ENCODE results near the gene PEAK1.
"Not testable (repeated sequence)": the region's sequence is repeated elsewhere in the genome, so short reads cannot be mapped to it uniquely, and the experiment has no call there.

The PEAK1 gene

DNA sequence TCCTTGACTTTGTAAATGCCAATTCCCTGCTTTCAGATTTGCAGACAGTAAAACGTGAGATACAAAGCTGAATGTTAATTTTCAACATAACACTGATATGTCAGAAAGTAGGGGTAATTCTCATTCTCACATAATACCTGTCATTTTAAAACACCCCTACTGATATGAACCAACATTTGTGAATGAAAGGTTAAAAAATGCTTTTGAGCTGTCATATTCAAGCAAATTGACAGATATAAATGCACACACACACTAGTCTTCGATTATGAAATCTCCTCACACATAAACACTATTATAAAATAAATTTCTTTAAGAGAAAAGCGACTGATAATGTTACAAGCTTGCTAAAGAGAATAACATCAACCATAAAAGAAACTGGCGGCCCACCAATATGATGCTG, 128.8 kb downstream of the PEAK1 start:
- DNase-seq = no peak

DNA sequence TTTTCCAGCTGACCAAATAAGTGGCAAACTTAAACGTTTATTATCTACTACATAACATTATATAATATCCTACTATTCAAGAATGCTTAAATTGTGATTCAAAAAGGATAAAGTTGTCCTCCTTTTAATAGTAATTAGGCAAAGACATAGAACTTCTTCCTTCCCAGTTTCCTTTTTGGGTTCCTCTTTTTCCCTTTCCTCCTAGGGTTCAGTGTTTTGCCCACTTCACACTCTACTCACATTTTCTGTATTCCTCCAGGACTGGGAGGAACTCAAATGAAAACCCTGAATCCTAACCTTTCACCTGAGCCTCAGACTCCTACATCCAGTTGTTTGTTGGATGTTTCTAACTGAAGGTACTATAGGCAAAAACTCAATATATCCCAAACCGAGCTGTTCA, 132.5 kb downstream of the PEAK1 start:
- no peak for DNase-seq

DNA sequence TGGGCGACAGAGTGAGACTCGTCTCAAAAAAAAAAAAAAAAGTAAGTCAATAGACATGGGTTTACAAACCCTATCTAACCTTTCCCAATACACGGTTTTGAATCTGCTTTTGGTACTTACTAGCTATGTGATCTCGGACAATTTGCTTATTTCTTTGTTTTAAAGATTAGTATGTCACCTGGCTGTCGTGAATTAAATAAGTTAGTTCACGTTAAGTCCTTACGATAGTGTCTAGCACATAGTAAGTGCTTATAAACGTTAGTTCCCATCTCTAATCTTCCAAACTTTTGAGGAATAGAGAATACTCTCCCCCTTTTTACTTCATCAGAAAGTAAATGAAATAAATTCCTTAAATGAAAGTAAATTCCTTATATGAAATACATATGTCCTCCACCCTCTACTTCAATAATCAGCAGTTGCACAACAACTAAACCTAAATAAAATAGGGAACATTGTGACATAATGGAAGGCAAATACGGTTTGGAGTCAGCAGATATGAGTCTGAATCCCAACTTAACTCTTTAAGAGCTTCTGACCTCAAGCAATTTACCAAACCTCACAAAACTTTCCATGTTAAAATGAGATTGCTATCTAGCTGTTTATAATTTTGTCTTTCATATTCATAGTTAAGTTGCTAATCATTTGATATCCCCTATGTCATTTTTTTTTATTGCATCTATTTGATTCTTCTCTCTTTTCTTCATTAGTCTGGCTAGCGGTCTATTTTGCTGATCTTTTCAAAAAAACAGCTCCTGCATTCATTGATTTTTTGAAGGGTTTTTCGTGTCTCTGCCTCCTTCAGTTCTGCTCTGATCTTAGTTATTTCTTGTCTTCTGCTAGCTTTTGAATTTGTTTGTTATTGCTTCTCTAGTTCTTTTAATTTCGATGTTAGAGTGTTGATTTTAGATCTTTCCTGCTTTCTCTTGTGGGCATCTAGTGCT, 134.6 kb downstream of the PEAK1 start:
- DNase-seq = no peak

DNA sequence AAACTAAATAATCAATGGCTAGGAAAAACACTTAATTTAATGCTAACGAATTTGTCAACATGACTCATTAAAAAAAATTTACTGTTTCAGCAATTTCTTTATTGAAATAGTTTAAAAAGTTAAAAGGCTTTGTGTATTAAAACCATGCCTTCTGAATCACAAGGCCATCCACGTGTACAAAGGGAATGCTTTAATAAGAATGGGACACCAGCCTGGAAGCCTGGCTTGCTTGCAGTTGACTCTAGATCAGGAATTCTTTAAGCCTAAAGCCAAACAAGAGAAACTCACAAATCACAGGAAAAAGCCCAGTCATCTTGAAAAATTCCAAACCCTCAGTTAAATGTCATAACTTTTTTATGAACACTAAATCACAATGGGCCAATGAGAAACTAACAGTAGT, 137.6 kb downstream of the PEAK1 start:
- DNase-seq = no peak

DNA sequence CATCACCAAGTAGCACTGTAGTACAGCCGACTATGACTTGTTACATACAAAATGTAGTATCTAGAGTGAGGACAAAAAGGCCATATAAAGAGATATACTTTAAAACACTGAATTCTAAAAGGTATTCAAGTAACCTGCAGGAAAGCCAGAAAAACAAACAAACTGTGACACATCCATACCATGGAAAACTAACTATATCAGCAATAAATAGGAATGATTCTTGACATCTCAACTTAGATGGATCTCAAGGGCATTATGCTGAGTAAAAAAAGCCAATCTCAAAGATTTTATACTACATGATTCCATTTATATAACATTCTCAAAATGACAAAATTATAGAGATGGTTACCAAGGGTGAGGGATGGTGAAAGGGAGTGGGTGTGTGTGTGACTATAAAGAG, 143.0 kb downstream of the PEAK1 start:
- DNase-seq = no peak

DNA sequence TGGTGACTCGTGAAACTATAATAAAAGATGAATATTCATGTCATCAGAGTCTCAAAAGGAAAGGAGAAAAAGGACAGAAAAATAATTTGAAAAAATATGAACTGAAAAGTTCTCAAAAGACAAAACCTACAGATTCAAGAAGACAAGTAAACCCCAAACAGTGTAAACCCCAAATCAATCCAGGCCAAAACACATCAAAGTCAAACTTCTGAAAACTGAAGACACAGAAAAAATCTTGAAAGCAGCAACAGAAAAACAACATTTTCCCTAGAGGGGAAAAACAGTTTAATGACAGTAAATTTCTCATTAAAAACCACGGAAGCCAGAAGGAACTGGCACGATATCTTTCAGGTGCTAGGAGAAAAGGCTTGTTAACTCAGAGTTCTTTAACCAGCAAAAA, 143.8 kb downstream of the PEAK1 start:
- no peak for DNase-seq

DNA sequence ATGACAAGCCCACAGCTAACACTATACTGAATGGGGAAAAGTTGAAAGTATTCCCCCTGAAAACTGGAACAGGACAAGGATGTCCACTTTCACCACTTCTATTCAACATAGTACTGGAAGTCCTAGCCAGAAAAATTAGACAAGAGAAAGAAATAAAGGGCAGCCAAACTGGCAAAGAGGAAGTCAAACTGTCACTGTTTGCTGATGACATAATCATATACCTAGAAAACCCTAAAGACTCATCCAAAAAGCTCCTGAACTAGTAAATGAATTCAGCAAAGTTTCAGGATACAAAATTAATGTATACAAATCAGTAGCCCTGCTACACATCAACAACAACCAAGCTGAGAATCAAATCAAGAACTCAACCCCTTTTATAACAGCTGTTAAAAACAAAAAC, 146.8 kb downstream of the PEAK1 start:
- DNase-seq = not testable (repeated sequence)

DNA sequence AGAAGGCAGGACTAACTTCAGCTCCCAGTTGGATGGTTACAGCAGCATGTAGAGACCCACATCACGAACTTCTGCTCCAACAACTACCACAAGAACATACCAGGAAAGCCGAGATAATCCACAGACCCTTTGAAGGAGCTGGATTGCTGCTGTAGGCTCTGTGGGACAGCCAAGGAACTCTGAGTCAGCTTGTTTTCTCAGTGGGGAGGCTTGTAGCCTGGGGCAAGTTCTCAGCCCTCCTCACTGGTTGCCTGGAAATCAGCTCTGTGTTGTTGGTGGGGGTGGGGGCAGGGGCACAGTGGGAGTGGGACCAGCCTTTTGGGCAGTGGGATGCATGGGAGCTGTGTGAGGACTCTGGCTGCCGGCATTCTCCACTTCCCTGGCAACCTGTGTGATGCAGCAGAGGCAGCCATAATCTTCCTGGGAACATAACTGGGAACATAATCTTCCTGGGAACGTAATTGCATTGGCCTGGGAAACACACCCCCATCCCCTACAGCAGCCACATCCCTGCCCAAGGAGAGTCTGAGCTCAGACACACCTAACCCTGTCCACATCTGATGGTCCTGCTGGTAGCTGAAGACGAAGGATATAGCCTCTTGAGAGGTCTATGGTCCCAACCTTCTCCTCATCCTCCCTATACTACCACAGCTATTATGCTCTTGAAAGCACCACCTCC, 153.1 kb downstream of the PEAK1 start:
- DNase-seq = no peak

DNA sequence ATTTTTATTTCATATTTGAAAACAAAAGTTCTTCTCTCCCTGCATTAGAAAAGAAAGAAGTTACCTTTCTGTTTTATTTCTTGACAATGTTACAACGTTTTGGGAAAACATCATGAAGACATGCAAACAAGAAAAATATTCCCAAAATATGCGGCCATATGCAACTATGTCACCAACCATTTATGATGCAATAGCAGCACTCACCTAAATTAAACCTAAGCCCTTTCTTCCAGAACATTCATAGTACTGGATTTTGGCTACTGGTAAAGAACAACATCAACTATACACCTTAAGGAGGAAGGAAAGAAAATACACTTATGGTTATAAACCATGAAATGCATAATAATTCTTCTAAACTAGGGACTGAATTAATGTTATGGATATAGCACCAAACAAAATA, 164.5 kb downstream of the PEAK1 start:
- DNase-seq = no peak

DNA sequence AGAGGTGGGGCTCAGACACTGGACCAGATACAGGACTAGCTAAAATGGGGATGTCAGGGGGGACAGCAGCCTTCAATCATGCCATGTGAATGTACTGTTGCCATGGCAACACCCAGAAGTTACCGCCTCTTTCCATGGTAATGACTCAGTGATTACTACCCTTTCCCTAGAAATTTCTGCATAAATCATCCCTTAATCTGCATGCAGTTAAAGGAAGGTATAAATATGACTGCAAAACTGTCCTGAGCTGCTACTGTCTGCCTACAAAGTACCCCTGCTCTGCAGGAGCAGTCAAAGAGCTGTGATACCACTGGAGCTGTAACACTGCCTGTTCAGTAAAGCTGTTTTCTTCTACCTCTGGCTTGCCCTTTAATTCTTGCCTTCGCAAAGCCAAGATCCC, 168.2 kb downstream of the PEAK1 start:
- DNase-seq = no peak

DNA sequence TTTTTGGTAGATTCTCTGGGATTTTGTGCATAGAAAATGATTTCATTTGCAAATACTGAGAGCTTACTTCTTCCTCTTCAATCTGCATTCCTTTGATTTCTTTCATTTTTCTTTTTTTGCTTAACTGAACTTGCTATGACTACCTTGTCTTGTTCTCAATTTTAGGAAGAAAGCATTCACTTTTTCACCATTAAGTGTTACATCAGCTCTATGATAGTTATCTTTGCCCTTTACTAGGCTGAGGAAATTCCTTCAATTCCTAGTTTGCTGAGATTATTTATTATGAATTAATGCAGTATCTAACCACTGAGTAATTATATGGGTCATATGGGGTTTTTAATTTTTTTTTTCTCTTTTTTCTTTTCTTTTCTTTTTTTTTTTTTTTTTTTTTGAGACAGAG, 172.8 kb downstream of the PEAK1 start:
- no peak for DNase-seq

DNA sequence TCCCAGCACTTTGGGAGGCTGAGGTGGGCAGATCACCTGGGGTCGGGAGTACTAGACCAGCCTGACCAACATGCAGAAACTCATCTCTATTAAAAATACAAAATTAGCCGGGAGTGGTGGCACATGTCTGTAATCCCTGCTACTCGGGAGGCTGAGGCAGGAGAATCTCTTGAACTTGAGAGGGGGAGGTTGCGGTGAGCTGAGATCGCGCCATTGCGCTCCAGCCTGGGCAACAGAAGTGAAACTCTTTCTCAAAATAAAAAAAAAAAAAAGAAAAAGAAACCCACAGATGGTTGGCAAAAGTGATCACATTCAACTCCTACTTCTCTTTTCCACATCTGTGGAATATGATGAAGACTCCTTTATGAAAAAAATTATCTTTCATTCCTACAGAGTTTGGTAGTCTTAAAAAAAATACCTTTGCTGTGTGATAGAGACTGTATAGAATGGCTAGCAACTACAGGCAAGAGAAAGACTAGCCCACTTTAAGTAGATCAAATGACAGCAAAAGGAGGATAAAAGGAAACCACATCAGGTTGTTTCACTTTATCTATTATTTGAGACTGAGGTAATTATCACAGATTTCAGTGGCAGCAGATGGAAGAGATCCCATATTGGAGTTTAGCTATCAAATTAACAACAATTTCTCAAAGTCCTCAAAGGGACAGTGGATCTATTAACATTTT, 176.0 kb downstream of the PEAK1 start:
- DNase-seq = no peak

DNA sequence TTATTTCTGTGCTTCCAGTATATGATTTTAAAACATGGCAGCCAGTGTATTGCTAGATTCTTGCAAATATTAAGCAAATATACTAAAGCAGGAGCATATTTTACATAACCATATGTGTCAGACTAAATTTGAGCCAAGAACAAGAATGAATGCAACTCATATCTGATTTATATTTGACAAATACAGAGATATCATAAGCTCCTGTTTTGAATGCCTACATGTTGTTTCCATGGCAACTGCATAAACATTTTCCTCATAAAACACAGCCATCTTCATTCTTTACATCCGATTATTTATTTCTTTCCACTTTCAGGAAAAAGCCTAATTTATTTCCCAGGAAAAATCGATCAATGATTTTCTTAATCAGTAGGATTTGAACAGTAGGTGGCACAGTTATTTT, 176.8 kb downstream of the PEAK1 start:
- DNase-seq = no peak

DNA sequence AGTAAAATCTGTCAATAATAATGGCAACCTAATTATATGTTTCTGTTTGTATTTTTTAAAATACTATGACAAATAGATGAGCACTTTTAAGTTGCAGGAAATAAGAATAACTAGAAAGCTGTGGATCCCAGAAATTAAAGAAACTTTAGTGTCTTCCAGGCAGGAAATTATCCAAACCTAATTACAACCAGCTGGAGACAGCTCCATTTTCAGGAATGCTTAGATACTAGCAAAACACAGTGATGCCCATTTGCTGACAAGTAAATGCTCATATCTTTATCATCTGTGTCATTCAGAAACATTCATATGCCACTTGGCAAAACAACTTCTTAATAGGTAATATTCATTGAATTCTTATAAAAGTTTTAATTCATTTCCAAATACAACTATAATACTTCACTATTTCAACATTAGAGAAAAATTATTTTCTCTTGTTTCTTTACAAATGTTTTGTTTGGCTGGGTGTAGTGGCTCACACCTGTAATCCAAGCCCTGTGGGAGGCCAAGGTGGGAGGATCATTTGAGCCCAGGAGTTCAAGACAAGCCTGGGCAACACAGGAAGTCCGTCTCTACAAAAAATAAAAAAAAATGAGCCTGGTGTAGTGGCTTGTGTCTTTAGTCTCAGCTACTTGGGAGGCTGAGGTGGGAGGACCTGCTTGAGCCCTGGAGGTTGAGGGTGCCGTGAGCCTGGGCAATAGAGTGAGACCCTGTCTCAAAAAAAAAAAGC, 179.9 kb downstream of the PEAK1 start:
- DNase-seq = no peak

DNA sequence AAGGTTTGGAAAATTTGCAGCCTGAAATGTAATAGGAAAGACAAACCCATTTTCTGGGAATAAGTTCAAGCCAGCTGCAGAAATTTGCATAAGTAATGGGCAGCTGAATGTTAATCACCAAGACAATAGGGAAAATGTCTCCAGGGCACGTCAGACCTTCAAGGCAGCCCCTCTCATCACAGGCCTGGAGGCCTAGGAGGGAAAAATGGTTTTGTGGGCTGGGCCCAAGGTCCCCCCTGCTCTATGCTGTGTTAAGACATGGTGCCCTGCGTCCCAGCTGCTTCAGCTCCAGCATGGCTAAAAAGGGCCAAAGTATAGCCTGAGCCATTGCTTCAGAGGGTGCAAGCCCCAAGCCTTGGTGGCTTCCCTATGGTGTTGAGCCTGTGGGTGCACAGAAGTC, 184.3 kb downstream of the PEAK1 start:
- DNase-seq = no peak

DNA sequence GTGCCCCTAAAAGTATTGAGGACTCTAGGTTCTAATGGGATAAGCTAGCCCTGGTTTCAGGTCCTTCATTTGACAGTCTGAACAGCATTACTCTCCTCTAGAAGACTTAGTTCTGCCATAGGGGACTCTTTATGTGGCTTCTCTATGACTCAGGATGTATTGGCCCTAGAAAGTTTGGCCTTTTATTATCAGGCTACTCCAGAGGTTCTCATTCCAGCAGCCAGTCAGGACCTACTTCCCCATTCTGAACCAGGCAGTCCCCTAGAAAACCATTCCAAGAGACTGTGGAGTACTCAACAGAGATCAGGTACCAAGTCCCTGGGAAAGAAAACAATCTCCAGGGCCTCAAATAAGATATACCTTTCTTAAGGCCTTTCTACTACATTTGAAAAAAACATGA, 191.1 kb downstream of the PEAK1 start:
- no peak for DNase-seq

DNA sequence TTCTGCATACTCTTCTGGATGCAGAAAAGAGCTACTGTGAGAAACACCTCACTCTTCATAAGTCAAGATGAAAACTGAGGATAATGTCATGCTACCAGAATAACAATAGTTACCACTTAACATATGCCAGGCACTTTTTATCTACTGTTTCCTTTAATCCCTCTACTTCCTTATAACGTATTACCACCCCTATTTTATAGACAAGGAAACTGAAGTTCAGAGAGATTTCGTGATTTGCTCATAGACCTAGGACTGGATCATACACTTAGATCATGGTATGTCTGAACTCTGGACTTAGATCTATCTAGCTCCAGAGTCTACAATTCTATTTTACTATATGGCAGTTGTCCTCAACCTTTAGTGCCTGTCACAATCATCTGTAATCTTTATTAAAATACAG, 193.3 kb downstream of the PEAK1 start:
- DNase-seq = no peak

DNA sequence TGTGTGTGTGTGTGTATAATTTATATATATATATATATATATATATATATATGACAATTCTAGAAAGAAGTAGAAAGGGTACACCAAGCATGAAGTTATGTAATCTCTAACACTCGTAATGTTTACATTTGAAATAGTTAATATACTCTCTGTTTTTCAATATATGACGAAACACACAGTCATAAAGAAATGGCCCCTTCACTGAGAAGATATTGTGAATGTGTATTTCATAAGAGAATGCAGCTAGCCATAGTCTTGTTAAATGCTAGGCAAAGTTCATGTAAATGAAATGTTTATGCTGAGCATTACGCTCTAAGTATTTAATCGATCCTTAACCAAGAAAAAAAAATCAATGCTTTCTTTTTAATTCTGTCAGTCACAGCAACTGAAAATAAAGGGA, 194.3 kb downstream of the PEAK1 start:
- DNase-seq = no peak

DNA sequence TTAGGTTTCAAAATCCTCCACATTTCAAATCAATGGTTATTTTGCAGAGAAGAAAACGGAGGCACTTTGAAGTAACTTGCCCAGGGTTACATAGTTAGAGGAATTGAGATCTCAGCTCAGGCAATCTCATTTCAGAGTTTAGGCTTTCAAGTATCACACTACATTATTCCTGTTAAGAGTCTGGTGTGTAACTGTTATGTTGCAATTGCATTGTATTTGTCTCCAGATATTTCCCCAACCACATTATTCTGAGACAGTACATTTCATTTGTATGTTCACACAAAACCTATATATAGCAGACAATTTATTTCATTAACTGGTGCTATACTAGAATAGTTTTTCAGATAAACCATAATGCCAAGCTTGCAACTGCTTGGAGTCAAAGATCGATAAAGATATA, 194.8 kb downstream of the PEAK1 start:
- DNase-seq = no peak

DNA sequence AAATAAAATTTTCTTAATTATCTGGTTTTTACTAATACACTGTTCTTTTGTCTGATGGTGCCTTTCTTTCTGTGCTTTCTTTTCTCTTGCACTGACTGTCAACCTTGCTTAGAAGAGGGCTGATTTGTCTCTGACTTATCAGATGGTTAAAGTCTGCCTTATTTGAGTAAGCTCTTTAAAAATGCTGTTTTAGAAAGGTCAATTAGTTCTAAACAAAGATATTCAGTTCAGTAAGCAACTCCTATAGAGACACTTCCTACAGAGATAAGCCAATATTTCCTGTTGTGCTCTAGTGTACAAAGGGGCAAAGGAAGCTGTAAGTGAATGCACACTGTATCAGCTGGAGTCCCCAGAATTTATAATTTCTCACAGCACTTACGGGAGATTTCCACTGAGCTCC, 195.6 kb downstream of the PEAK1 start:
- no peak for DNase-seq

DNA sequence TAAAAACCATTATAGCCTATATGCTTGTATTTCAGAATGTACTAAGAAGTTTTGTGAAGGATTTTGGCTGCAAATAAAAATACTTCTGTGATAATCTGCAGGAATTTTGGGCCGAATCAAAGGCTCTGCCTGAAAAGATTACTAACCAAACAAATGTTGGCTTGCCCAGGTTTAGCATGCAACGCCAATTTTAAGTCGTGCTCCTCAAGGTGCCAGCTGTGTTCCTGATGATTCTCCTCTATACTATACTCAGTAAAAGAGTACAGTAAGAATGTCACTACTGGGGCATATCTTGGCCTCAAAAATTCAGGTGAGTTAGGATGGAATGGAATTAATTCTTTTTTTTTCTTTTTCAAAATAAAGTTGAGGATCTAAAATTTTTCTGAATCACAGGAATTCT, 198.2 kb downstream of the PEAK1 start:
- DNase-seq = no peak

DNA sequence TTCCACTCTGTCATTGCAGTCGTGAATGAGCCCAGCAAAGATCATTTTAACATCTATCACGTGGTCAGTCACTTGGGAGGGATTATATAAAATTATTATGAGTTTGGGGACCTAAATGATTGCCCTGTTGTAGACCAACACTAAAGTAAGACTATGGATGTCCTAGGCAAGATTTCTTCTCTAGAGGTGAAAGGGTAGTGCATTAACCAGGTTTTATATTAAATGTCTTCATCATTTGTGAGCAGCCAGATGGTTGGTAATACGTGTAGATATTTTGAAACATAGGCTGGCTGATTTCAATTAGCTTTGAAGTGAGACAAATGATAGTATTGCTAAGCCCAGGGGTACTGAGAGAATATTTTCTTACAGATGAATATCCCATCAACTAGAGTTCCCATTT, 198.7 kb downstream of the PEAK1 start:
- DNase-seq = no peak

DNA sequence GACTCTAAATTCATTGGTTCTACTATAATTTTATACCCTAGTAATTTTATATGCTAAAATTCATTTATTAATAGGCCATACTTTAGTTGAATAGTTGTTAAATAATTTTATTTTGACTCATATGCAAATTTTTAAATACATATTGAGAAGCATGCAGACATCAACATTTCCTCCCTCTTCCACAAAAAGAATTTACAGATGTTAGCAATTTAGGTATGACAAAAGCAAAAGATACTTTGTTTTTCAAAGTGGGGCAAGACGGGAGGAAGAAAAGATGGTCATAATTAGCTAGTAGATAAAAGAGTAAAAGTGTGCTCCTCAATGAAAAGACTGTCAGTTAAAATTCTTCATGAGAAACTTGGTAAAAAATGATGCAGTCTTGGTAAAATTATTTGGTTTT, 200.1 kb downstream of the PEAK1 start:
- DNase-seq = no peak
